ENCODE measurements around the gene DTYMK.

Gene DTYMK

GRCh38 chr2:241645915-241646645, 40.5 kb downstream of the DTYMK start:
- DNase-seq, result no peak

GRCh38 chr2:241645056-241645914, 41.3 kb downstream of the DTYMK start:
- no peak for DNase-seq

- DNase-seq, result no peak
Measured at GRCh38 chr2:241641631-241642030, 45.0 kb downstream of the DTYMK start.

- no peak for DNase-seq
Measured at GRCh38 chr2:241640165-241640795, 46.3 kb downstream of the DTYMK start.

GRCh38 chr2:241639385-241639784, 47.2 kb downstream of the DTYMK start:
- DNase-seq, result no peak

GRCh38 chr2:241638940-241639339, 47.7 kb downstream of the DTYMK start:
- no peak for DNase-seq

GRCh38 chr2:241637795-241638660, 48.6 kb downstream of the DTYMK start:
- peak; percentile 15 for DNase-seq

GRCh38 chr2:241637018-241637794, 49.4 kb downstream of the DTYMK start, which contains the start of the genes ATG4B and THAP4:
Gene ATG4B (plus strand): TSS chr2:241637693. CDS start chr2:241637715, 22 bp downstream.
Gene THAP4 (minus strand): TSS chr2:241637158. CDS start chr2:241637017, 141 bp downstream.
- peak; percentile 86 for DNase-seq

GRCh38 chr2:241636182-241637017, 50.2 kb downstream of the DTYMK start:
- DNase-seq, result peak; percentile 22

GRCh38 chr2:241635756-241636155, 50.9 kb downstream of the DTYMK start:
- no peak for DNase-seq

GRCh38 chr2:241633561-241633960, 53.1 kb downstream of the DTYMK start:
- DNase-seq, result no peak

GRCh38 chr2:241632478-241633325, 53.9 kb downstream of the DTYMK start:
- no peak for DNase-seq

GRCh38 chr2:241629762-241630435, 56.7 kb downstream of the DTYMK start:
- no peak for DNase-seq

GRCh38 chr2:241627675-241628074, 58.9 kb downstream of the DTYMK start:
- no peak for DNase-seq

Data from fibroblast of skin of scalp (primary cell).